ENCODE results near the gene GTF2H4. TPM values are rescaled to one million over a fixed set of nuclear protein-coding genes. Genes with fewer than 3 reads are reported as not detected.

Gene GTF2H4
- total and polyA plus RNA-seq, 8 donors: 29.5 to 59.5 (median 49.6) TPM

GRCh38 chr6:30889921-30890645 lies 17.9 kb upstream of the GTF2H4 start:
- intact Hi-C loops (cut with DNase I): no loop called here
- H3K4me1 ChIP-seq: peaks cover 15 to 16% of the 10 kb centered on the region in 2 donors
- no peak for TF ChIP-seq CTCF (IDR thresholded peaks at IDR 0.05)
- H3K9me3 ChIP-seq: no peaks in the 10 kb centered on the region
- H3K27ac ChIP-seq: no peak overlapping the region
- H3K4me3 ChIP-seq: no peak overlapping the region
- H3K36me3 ChIP-seq: peaks cover 0 to 37% of the 10 kb centered on the region in 2 donors
- no peak for ATAC-seq
- peaks cover 0 to 20% of the 10 kb centered on the region in 2 donors for H3K27me3 ChIP-seq
- no peak for DNase-seq

DNA sequence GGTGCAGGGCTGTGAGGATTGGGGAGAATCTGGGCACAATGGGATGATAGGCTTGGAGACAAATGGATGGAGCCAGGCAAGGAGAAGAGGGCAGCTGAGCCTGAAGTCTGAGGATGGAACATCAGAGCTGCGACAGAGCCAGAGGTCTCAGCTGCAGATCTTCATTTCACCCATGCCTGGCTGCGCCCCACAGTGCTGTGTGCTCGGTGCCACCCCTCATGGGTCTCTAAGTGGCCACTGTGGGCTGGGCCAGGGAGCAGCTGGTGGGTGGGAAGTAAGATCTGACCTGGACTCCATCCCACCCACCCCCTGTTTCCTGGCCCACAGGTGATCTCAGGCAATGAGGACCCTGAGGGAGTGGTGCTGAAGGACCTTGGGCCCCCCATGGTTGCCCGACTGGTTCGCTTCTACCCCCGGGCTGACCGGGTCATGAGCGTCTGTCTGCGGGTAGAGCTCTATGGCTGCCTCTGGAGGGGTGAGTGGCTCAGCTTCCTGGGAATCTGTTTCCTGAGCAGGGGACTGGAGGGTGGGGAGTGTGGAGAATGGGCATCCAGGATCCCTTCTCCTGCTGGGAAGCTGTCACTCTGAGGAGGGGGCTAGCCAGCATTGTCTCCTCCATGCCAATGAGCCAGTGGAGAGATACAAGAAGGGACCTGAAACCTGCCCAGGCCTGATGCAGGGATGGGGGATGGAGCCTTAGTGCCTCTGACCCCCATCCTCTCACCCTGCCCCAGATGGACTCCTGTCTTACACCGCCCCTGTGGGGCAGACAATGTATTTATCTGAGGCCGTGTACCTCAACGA lies 17.2 kb upstream of the GTF2H4 start:
- Histone ChIP-seq H3K9me3 (no peaks in the 10 kb centered on the region), H3K27ac (no peak overlapping the region), H3K4me1 (peaks cover 9 to 11% of the 10 kb centered on the region in 2 donors), H3K4me3 (no peak overlapping the region), H3K27me3 (peaks cover 0 to 13% of the 10 kb centered on the region in 2 donors), H3K36me3 (peaks cover 0 to 43% of the 10 kb centered on the region in 2 donors)
- intact Hi-C loops (cut with DNase I): no loop called here
- TF ChIP-seq CTCF (IDR thresholded peaks at IDR 0.05): no peak
- DNase-seq: no peak
- ATAC-seq: no peak

DNA sequence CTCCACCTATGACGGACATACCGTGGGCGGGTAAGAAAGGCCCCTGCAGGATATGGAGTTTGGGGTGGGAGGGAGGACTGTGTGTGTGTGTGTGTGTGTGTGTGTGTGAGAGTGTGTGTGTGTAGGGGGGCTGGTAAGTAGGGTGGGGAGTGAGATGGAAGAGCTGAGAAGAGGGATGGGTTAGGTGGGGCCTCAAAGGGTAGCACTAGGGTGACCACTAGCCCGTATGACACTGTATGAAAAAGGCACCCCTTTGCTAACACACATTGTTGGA lies 16.6 kb upstream of the GTF2H4 start:
- Histone ChIP-seq H3K4me1 (peaks cover 3 to 8% of the 10 kb centered on the region in 2 donors), H3K36me3 (peaks cover 0 to 48% of the 10 kb centered on the region in 2 donors), H3K9me3 (no peaks in the 10 kb centered on the region), H3K4me3 (no peak overlapping the region), H3K27me3 (peaks cover 0 to 7% of the 10 kb centered on the region in 2 donors), H3K27ac (no peak overlapping the region)
- no peak for DNase-seq
- intact Hi-C loops (cut with DNase I): no loop called here
- TF ChIP-seq CTCF (IDR thresholded peaks at IDR 0.05): no peak
- no peak for ATAC-seq

DNA sequence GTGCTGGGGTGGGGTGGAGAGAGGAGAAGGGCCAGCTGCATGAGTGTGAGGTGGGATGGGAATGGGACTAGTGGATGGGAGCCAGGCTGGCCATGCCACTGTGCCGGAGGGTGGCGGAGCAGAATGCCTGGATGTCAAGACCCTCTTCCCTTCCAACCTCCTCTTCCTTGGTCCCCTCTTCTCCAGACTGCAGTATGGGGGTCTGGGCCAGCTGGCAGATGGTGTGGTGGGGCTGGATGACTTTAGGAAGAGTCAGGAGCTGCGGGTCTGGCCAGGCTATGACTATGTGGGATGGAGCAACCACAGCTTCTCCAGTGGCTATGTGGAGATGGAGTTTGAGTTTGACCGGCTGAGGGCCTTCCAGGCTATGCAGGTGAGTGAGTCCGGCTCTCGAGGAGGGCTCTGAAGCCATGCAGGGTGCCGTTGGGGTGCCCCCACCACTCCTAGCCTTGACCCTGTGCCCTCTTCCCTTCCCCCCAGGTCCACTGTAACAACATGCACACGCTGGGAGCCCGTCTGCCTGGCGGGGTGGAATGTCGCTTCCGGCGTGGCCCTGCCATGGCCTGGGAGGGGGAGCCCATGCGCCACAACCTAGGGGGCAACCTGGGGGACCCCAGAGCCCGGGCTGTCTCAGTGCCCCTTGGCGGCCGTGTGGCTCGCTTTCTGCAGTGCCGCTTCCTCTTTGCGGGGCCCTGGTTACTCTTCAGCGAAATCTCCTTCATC lies 16.0 kb upstream of the GTF2H4 start:
- Histone ChIP-seq H3K4me3 (no peak overlapping the region), H3K4me1 (peaks cover 0 to 2% of the 10 kb centered on the region in 2 donors), H3K27ac (no peak overlapping the region), H3K36me3 (peaks cover 0 to 53% of the 10 kb centered on the region in 2 donors), H3K9me3 (no peaks in the 10 kb centered on the region), H3K27me3 (peaks cover 0 to 2% of the 10 kb centered on the region in 2 donors)
- DNase-seq (no peak), ATAC-seq (no peak)
- no peak for TF ChIP-seq CTCF (IDR thresholded peaks at IDR 0.05)
- intact Hi-C loops (cut with DNase I): no loop called here
